Nephron (organoid): ENCODE results near the gene WDR7.

Experiments used
- H3K27ac Mint-ChIP-seq, 3 experiments: 2 replicates each; pipeline ENCODE4 v1.8.0; 2020; ENCODE audit warnings: mixed read lengths in 3 of 3, mild to moderate bottlenecking in 2 of 3, moderate library complexity in 1 of 3
- H3K27me3 Mint-ChIP-seq: 2 replicates; pipeline ENCODE4 v1.8.0; 2021; ENCODE audit warnings: low read depth, mild to moderate bottlenecking, moderate library complexity, mixed read lengths
- H3K36me3 Mint-ChIP-seq: 2 replicates; pipeline ENCODE4 v1.8.0; 2020; ENCODE audit warnings: low read depth, mixed read lengths
- H3K4me1 Mint-ChIP-seq: 2 replicates; pipeline ENCODE4 v1.8.0; 2020; ENCODE audit warnings: mixed read lengths
- H3K4me3 Mint-ChIP-seq, 3 experiments: 2 replicates each; pipeline ENCODE4 v1.8.0; 2020; ENCODE audit warnings: mild to moderate bottlenecking in 3 of 3, mixed read lengths in 3 of 3, moderate library complexity in 2 of 3
- H3K9me3 Mint-ChIP-seq: 2 replicates; pipeline ENCODE4 v1.8.0; 2020; ENCODE audit warnings: mixed read lengths
- CTCF ChIP-seq, 3 experiments: fragments of 200-600 bp; sonication (generic); IDR thresholded peaks; one replicate each; pipeline ENCODE4 v1.5.0; 2021; ENCODE audit warnings: antibody characterized with exemption in 3 of 3; ENCODE audit not compliant: unreplicated experiment in 3 of 3

WDR7 gene

GRCh38 chr18:57023275-57023882, 372.2 kb downstream of the WDR7 start:
- Mint-ChIP-seq H3K4me3 (no peak overlapping the region), H3K9me3 (no peaks in the 10 kb centered on the region), H3K4me1 (peaks cover 19% of the 10 kb centered on the region), H3K27me3 (no peaks in the 10 kb centered on the region), H3K27ac (peak overlapping the region in 2 of 3 experiments; percentile 30 to 73), H3K36me3 (peaks cover 11% of the 10 kb centered on the region)
- TF ChIP-seq CTCF (IDR thresholded peaks at IDR 0.05; ENCODE audit: unreplicated experiment in 3 of 3) = no peak

GRCh38 chr18:57025540-57025939, 374.4 kb downstream of the WDR7 start:
- H3K27ac Mint-ChIP-seq = peak overlapping the region in 2 of 3 experiments; percentile 49 to 67
- H3K4me1 Mint-ChIP-seq = peaks cover 13% of the 10 kb centered on the region
- TF ChIP-seq CTCF (IDR thresholded peaks at IDR 0.05; ENCODE audit: unreplicated experiment in 3 of 3) = no peak
- no peaks in the 10 kb centered on the region for H3K27me3 Mint-ChIP-seq
- H3K36me3 Mint-ChIP-seq = peaks cover 20% of the 10 kb centered on the region
- H3K4me3 Mint-ChIP-seq = no peak overlapping the region
- H3K9me3 Mint-ChIP-seq = no peaks in the 10 kb centered on the region

- no peak for TF ChIP-seq CTCF (IDR thresholded peaks at IDR 0.05; ENCODE audit: unreplicated experiment in 3 of 3)
- H3K27ac Mint-ChIP-seq = no peak overlapping the region
- H3K36me3 Mint-ChIP-seq = peaks cover 20% of the 10 kb centered on the region
- H3K4me1 Mint-ChIP-seq = peaks cover 13% of the 10 kb centered on the region
- H3K27me3 Mint-ChIP-seq = no peaks in the 10 kb centered on the region
- H3K4me3 Mint-ChIP-seq = no peak overlapping the region
- H3K9me3 Mint-ChIP-seq = no peaks in the 10 kb centered on the region
Observed at GRCh38 chr18:57026316-57026715, 375.2 kb downstream of the WDR7 start.

GRCh38 chr18:57027190-57027708, 376.1 kb downstream of the WDR7 start:
- peaks cover 24% of the 10 kb centered on the region for H3K36me3 Mint-ChIP-seq
- no peaks in the 10 kb centered on the region for H3K27me3 Mint-ChIP-seq
- peaks cover 13% of the 10 kb centered on the region for H3K4me1 Mint-ChIP-seq
- TF ChIP-seq CTCF (IDR thresholded peaks at IDR 0.05; ENCODE audit: unreplicated experiment in 3 of 3) = no peak
- H3K27ac Mint-ChIP-seq = no peak overlapping the region
- no peak overlapping the region for H3K4me3 Mint-ChIP-seq
- no peaks in the 10 kb centered on the region for H3K9me3 Mint-ChIP-seq

GRCh38 chr18:57029761-57030160, 378.6 kb downstream of the WDR7 start:
- H3K27me3 Mint-ChIP-seq = no peaks in the 10 kb centered on the region
- H3K9me3 Mint-ChIP-seq = no peaks in the 10 kb centered on the region
- H3K4me3 Mint-ChIP-seq = no peak overlapping the region
- no peak overlapping the region for H3K27ac Mint-ChIP-seq
- peaks cover 24% of the 10 kb centered on the region for H3K36me3 Mint-ChIP-seq
- peaks cover 8% of the 10 kb centered on the region for H3K4me1 Mint-ChIP-seq
- no peak for TF ChIP-seq CTCF (IDR thresholded peaks at IDR 0.05; ENCODE audit: unreplicated experiment in 3 of 3)

GRCh38 chr18:57030417-57030816, 379.3 kb downstream of the WDR7 start:
- no peak overlapping the region for H3K4me3 Mint-ChIP-seq
- H3K36me3 Mint-ChIP-seq = peaks cover 24% of the 10 kb centered on the region
- no peak overlapping the region for H3K27ac Mint-ChIP-seq
- peaks cover 3% of the 10 kb centered on the region for H3K4me1 Mint-ChIP-seq
- TF ChIP-seq CTCF (IDR thresholded peaks at IDR 0.05; ENCODE audit: unreplicated experiment in 3 of 3) = no peak
- no peaks in the 10 kb centered on the region for H3K27me3 Mint-ChIP-seq
- no peaks in the 10 kb centered on the region for H3K9me3 Mint-ChIP-seq
